Kidney epithelial cell (primary cell): Measurements from ENCODE around the gene SUN2. TPM values are rescaled to one million over a fixed set of nuclear protein-coding genes. Genes with fewer than 3 reads are reported as not detected.
A peak's percentile ranks its signal among the peaks of the same experiment; 100 is the strongest.

Source experiments
- DNase-seq: peaks from one replicate; pipeline ENCODE4 v3.0.0-alpha.2; 2010; ENCODE audit warnings: low read depth
- H3K27me3 ChIP-seq: 2 replicates; pipeline ENCODE4 v1.6.0; 2011; ENCODE audit warnings: low read length; ENCODE audit not compliant: control insufficient read depth, insufficient read depth
- H3K36me3 ChIP-seq: 2 replicates; pipeline ENCODE4 v1.5.1; 2011; ENCODE audit warnings: low read length; ENCODE audit not compliant: control insufficient read depth, insufficient read depth
- H3K4me3 ChIP-seq: 2 replicates; pipeline ENCODE4 v1.5.1; 2011; ENCODE audit warnings: low read depth, mild to moderate bottlenecking, control low read depth, low read length
- CTCF ChIP-seq: IDR thresholded peaks from 2 replicates; pipeline ENCODE4 v1.5.1; 2011; ENCODE audit warnings: mild to moderate bottlenecking, moderate library complexity, low read length, control low read depth, inconsistent platforms; ENCODE audit not compliant: insufficient read depth, poor library complexity, severe bottlenecking
- total RNA-seq: library from RNA; depleted of rRNA; stranded (reverse); fragments of >200 nt; gene quantifications from 2 replicates; pipeline ENCODE4 v1.2.3, GENCODE V29; 2015

Gene SUN2
- total RNA-seq, 1 donor from 2014 or later, result 105 TPM

GRCh38 chr22:38704654-38705234, 51.1 kb downstream of the SUN2 start:
- no peak for TF ChIP-seq CTCF
- DNase-seq, result no peak

GRCh38 chr22:38700789-38701628, 54.8 kb downstream of the SUN2 start, which contains the start of gene JOSD1:
Gene JOSD1, minus strand, starts transcription at chr22:38700943. Its CDS starts 956 bp downstream, at chr22:38699987.
- no peaks in the 10 kb centered on the region for H3K36me3 ChIP-seq
- no peak for TF ChIP-seq CTCF
- peak; percentile 56 for DNase-seq
- peak within 1 kb of the TSS; percentile 59 for H3K4me3 ChIP-seq
- no peaks in the 10 kb centered on the region for H3K27me3 ChIP-seq

More at GRCh38 chr22:38704654-38705234, 51.1 kb downstream of the SUN2 start:
- Histone ChIP-seq H3K36me3 (no peaks in the 10 kb centered on the region), H3K4me3 (peak overlapping the region; percentile 28), H3K27me3 (no peaks in the 10 kb centered on the region)

DNA sequence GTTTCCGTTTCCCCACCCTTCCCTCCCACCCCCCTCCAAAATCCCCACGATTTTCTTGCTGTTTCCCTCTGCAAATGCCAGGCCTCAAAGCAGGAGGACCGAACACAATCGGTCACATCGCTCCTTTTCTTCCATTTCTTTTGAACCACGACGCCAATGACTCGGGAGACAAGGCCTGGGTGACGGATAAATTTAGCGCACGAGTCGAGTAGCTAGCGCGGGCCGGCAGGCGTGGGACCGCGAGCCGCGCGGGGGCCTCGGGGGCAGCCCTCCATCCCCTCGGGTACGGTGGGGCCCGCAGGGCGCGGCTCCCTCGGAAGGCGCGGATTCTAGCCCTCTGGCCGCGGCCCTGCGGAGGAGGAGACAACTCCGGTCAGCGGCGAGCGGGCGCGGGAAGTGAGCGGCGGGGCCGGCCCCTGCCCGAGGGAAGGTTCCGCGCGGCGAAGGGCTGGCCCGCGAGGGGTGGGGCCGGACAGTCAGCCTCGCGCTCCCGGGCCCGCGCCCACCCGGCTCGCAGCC, 55.5 kb downstream of the SUN2 start:
- Histone ChIP-seq H3K4me3 (peak overlapping the region; percentile 59), H3K36me3 (no peaks in the 10 kb centered on the region), H3K27me3 (no peaks in the 10 kb centered on the region)
- TF ChIP-seq CTCF, result no peak
- no peak for DNase-seq

DNA sequence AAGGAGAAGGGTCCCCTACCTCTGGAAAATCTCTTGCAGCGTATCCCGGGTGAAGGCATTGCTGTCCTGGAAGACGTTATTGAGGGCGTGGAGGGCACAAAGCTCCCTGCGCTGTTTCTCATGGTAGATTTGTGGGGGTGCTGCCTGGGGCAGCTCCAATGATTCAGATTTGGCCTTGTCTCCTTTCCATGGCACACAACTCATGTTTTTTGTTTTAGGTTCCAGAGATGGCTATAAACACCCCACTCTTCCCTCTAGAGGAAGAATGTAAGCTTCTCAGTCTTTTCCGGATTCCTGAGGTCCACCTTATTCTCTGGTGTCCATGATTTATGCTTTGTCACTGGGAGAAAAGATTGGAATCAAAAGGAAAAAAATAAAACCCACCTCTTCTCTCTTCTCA, 56.0 kb downstream of the SUN2 start:
- no peak for DNase-seq
- no peak for TF ChIP-seq CTCF
- Histone ChIP-seq H3K4me3 (peak overlapping the region; percentile 59), H3K27me3 (no peaks in the 10 kb centered on the region), H3K36me3 (no peaks in the 10 kb centered on the region)

GRCh38 chr22:38699143-38699542, 56.7 kb downstream of the SUN2 start:
- no peak for TF ChIP-seq CTCF
- Histone ChIP-seq H3K4me3 (peak overlapping the region; percentile 59), H3K27me3 (no peaks in the 10 kb centered on the region)

More at GRCh38 chr22:38699143-38699542, 56.7 kb downstream of the SUN2 start:
- no peaks in the 10 kb centered on the region for H3K36me3 ChIP-seq
- DNase-seq, result no peak
